NOMO-1 treated with dmso at 0.1 percent for 144 hours (cell line): Measurements from ENCODE around the gene LBX2.

Experiments used
- DNase-seq: peaks from one replicate; lab custom pipeline; 2025; ENCODE audit not compliant: unreplicated experiment; lab: John Stamatoyannopoulos, UW

LBX2 gene

DNA sequence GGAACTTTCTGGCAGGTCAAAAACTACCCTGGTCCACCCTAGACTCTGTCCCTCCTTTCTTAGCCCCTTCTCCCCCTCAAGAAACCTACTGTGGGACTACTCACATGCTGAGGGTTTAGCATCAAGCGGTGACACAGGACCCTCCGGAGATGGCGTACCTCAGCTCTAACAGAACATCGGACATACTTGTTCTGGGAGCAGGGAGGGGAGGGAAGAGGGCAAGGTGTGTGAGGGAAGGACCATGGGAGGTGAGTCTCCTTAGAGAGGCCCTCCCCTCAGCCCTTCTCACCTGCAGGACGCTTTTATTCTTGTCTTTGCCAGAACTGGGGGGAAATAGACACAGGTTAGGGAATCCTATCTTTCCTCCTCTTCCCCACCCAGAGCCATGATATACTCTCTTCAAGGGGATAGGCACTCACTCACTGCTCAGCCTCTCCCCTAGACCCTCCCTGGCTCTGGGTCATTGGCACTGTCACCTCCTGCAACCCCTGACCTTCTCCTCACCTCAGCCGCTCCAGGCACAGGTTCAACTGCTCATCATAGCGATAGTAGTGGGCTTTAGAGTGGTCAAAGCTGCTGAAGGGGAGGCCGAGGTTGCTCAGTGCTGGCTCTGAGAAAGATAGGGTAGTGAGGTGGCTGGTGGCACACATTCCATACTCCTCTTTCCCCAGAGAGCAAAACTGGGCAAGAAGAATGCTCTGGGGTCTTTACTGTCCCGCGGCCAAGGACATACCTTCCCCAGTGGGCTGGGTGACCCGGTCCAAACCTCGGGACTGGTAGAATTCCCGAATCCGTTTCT, 6.2 kb upstream of the LBX2 start:
- DNase-seq, result no peak

DNA sequence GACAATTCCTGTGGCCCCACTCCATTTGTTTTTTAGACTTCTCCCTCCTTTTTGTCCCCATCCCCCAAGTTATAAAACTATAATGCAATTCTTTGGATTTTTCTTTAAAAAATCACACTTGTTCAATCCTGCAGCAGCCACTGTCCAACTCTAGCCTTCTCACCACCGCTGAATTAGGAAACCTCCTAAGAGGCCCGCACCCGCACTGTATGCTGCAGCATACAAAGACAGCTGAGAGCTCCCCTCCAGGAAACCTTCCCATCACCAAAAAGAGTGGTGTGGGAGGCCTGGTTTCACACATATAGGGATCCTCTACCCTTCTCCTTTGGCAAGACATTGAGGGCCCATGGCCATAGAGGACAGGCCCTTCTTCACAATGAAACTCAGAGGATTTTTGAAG, 5.2 kb upstream of the LBX2 start:
- no peak for DNase-seq

DNA sequence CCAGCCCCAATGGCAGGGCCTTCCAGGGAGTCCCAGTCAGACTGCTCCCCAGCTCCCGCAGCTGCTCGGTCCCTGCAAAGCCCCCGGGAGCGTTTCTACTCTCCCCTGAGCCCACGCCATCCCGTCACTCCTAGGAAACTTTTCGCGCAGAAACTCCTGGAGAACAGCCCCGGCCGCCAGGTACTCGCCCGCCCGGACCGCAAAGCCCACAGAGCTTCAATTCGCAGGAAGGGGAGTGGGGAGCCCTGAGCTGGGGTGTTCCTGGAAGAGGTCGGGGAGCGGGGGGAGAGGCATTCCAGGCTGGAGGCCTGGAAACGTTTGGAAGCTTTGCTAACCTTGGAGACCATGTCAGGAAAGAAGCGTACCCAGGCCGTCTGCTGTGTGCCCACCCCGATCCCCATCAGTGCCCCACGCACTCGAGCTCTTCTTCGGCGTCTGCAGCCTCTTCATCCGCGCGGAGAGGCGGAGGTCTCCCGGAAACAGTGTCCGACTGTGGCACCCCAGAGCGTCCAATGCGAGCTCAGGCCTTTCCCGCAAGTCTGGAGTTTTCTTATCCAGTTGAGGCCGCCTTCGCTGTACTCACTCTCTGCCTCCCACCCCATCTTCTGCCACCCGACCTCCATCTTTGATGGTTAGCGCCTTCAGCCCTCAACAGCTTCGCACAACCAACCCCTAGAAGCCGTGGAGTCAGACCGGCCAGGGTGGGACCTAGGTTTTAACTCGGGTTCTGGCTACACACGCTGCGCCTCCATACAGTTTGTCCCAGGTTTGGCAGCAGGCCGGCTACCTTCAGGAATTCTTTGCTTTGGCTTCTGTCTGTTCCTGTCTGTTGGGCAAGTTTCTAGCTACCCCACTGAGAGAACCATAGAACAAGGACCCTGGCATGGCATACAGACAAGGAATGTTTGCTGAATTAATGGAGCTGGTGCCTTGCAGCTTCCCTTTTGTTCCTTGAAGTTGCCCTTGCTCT, 4.4 kb upstream of the LBX2 start:
- DNase-seq, result no peak

DNA sequence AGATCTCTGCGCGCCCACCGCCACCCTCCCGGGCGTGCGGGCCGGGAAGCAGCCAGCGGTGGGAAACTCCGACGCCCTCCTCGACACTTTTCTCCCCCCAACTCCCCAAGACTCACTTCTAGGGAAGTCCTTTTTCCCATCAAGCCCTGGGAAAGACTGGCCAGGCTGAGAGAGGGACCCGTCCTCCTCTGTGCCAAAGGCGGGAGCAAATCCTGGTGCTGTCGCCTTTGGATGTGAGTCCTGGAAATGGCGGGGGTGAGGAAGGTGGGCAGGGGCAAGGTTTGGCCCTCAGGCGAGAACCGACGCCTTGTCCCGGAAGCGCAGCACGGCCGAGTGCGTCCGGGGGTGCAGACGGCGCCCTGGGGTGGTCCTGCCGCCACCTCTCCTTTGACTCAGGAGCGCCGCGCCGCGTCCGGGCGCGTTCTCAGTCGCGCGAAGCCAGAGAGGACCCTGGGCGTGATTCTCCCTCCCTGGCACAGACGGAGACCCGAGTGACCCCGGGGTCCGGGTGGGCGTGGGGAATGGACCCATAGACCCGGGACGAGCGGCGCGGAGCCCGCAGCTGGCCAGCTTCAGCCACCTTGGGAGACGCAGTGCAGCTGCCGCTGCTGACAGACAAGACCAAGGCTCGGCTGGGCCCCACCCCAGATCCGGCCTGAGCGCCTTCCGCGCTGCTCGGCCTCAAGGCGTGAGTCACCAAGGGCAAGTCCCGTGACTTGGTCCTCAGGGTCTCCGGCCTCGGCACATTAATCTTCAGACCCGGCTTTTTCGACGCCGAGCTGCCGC, 3.5 kb upstream of the LBX2 start:
- peak; percentile 57 for DNase-seq

DNA sequence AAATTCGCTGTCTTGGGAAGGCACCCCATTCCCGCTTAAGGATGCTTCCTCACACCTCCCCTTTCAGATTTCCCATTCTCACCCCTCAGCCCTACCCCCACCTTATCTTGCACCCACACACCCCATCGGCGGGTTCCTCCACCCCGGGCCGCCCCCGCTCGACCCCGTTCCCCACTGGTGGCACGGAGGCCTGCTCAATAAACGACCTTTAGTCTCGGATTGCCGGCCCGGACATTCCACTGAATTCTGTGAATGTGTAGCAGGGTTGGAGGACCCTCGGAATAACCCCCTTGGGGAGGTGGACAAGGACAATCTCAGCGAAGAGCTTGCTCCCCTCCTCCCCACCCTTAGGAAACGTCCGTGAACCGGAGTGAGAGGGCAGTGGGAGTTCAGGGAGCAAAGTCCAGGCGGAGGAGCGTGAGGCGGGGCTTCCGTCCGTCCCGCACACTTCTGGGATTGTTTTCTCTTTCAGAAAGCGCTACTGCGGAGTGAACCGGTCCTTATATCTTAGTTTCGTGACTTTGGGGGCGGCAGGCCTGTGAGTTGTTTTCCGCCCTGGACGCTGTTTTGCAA, 2.8 kb upstream of the LBX2 start:
- no peak for DNase-seq

DNA sequence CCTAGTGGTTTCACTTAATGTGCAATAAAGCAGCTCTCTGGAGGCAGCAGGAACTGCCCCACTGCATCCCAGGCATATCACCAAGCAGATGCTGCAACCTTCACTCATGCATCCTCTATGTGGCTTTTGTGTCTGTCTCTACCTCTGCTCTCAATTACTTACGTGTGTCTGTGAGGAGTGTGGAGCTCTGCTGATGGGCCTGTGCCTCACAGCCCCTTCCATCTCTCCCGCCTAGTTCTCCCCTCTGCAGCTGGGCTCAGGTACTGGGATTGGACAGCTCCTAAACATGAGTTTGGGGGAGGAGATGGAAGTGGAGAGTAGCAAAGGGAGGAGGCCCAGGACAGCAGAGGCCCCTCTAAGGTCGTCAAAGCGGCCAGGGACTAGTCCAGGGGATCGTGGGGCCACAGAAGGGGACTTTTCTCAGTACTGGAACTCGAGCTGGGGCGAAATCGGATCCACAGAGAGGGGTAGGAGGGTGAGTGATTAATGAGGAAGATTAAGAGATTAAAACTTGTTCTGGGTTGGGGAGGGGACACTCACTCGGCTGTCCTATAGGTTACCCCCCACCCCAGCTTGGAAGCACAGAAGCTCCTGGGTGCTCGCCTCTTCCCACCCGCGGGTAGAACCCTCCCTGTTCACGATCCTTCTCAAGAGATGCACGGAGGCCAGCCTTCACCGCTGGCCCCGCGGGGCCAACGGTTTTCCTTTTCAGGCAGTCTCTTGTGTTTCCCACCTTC, 2.1 kb upstream of the LBX2 start:
- DNase-seq, result no peak

DNA sequence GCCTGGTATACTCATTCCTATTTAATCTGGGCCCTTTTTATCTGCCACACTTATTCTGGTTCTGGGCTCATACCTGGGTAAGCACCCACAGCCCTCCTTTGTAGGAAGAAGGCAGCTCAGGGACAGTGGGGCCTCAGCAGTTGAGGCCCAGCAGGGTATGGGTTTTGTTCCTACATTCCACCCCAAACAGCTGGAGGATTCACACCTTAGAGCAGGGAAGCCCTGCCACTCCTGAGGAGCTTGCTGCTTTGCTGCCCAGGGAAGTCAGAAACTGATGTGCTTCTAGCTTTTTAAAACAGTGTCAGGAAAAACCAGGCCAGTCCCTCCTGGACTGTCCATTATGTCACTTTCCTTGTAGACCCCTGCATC, 1.2 kb upstream of the LBX2 start:
- DNase-seq, result no peak

DNA sequence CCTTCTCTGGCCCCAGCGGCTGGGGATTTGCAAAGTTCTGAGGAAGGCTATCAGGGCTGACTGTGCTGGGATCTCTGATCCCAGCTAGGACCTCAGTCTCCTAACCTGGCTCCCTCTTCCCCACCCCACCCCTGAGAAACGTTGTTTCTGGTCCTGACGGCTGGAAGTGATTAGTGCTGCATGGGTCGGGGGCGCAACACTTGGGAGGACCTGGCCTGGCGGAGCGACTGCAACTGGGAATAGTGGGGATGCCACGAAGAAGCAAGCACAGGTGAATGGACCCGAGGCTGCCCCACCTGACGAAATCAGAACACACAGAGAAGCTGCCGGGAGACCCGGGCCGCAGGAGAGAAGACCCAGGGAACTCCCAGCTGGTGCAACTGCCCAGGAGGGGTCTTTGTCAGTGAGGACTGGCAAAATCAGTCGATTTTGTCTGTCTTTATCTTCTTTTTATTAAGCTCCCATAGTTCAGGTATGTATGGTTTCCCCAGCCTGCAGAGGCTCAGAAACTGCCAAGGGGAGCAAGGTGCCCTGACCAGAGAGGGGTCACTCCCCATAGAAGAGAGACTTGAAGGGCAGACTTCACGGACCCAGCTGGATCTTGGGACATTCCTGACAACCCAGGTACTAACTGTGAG, 656 bp upstream of the LBX2 start:
- no peak for DNase-seq

DNA sequence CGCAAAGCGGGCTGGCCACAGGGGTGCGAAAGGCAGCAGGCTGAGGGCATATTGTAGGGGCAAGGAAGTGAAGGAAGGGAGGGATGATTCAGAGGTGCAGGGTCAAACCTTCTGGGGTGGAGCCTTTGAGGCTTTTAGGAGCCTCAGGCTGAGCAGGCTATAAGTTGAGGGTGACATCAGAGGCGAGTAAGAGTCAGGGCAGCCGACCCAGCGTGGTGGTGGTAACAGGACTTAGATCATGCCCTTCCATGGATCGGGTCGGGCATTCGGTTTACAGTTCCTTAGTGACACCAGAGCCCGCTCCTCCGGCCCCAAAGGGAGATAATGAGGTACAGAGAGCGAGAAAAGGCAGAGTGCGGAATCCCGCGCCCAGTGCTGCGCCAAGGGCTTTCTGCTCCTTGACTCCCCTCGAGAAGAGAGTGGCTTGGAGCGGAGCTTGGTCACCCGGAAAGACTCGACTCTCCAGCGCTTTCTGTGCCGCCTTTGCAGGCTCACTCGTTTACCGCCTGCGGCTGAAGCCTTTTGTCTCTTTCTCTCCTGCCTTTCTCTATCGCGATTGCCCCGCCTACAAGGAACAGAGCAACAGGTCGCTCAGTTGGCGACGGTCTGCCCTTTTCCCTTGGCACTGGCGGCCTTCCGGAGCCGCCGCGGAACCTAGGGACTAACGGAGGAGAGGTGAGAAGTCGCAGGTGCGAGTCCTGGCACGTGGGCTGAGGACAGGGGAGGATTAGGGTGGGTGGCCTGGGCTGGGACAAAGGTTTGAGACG, 720 bp downstream of the LBX2 start:
- DNase-seq, result no peak

DNA sequence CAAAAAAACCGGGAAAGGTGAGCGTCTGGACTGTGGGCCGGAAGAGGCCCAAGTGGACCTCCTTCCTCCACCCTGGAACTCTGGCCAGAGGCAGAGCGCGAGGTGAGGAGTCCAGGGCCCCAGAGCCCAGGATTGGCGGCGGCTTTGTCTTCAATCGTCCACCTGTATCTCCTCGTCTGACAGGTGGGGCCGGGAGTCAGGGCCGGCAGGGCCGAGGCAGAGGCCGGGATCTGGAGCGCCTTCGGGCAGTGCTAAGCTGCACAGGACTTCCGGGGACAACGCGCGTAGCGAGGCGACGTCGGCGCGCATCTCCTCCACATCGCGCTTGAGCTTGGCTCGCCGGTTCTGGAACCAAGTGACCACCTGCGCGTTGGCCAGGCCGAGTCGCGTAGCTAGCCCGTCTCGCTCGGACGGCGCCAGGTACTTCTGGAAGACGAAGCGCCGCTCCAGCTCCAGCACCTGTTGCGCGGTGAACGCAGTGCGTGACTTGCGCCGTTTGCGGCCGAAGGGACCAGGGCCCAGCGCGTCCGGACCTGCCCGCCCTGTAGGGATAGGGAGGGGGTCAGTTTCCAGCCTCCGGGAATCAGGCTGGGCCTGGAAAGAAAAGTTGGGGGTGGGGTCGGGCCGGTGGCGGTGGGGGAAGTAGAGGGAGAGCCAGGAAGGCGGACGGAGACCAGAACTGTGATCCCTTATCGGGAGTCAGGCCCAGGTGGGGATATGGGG, 1.5 kb downstream of the LBX2 start:
- no peak for DNase-seq

DNA sequence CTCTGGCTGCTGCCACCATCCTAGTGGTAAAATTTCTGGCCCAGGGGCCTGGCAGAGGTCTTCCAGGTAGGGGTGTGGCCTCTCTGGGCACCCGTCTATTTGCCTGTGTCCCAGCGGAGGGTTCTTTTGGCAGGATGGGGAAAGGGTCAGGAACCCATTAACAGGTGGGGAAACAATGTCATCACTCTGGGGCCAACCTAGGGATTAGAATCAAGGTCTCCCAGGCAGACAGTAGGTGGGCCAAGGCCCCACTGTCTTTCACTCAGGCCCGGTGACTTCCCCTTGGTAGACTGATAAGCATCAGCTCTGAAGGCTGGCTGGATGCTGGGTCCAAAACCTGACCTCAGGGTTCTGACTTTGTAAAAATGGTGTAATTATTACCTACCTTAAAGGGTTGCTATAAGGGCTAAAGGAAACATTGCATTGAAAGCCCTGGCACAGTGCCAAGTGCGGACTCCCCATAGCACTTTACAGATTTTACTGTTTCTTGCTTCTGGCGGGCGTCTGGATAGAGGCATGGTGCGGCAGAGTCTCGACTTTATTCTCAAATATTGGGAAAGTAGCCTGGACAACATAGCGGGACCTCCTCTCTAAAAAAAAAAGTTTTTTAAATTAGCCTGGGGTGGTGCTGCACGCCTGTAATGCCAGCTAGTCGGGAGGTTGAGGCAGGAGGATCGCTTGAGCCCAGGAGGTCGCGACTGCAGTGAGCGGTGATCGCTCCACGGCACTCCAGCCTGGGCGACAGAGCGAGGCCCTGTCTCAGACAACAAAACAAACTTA, 2.2 kb downstream of the LBX2 start:
- DNase-seq, result no peak

DNA sequence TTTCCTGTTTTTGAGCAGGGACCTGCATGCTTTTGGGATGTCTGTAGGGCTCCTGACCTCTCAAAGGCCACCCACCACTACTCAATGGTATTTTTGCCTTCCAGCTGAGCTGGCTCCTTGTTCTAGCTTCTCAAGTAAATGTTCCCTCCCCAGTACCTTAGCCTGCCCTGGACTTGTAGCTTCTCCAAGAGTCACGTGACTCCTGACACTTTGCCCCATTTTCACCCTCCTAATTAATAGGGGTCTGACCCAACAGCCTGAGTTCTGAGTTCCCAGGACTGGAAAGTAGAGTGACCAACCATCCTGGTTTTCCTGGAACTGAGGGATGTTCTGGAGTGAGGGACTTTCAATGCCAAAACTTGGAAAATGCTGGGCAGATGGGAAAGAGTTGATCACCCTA, 4.0 kb downstream of the LBX2 start:
- no peak for DNase-seq

DNA sequence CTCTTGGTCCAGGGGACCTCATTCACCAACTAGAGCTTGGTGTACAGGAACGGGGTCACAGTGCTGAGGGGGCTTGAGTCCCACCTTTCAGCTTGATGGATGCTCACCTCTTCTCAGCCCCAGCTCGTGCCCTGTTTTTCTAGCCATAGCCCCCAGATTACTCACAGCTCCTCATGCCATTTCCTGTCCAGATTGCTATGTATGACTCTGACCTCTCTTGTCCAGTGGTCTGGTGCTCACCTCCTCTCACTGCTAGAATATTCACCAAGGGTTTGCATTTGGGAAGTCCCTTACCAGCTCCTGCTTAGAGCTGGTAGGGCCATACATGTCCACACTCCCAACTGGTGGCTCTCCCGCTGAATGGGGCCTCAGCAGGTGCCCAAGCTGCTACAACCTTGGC, 5.9 kb downstream of the LBX2 start:
- DNase-seq, result no peak

DNA sequence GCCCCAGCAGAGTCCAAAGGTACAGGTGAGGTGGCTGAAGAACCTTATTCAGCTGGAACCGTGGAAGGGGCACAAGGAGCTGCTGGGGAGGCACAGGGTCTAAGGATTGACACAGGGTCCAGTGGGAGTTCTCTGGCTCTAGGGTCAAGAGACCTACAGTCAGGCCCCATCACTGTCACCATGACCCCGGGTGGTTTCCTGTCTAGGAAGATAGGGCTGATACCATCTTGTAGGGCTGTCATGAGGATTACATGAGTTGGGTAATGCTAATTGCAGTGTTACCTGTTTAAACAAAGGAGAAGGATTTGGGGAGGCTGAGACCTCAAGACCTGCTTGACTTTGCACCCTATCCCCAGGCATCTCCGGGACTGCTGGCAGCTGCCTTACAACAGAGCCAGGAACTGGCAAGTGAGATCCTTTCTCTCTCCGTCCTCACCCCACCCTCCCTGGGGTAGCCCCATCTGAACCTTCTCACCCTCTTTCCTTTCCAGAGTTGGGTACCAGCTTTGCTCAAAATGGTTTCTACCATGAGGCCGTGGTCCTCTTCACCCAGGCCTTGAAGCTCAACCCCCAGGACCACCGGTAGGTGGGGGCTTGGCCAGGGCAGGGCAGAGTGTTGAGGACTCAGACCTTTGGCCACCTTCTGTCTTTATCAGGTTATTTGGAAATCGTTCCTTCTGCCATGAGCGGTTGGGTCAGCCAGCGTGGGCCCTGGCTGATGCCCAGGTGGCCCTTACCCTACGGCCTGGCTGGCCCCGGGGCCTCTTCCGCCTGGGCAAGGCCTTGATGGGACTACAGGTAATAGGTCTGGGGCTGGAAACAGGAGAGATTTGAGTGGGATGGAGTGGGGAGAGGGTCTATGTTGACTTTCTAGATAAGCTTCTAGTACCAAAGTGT, 7.5 kb downstream of the LBX2 start:
- DNase-seq, result no peak

DNA sequence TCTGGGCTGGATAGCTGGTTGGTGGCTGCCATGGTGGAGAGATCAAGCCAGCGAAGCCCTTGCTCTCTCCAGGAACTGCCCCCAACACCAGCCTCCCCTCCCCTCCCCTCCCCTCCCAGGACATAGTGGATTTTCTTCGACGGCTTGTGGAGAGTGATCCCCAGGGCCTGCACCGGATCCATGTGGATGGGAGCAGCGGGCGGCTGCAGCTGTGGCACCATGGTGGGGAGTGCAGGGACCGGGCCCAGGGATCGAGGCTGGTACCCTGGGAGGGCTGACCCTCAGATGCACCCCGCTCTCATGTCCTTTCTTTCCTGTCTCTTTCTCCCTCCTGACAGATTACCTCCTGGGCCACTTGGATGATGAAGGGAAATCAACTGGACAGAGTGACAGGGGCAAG, 9.5 kb downstream of the LBX2 start:
- DNase-seq, result no peak

DNA sequence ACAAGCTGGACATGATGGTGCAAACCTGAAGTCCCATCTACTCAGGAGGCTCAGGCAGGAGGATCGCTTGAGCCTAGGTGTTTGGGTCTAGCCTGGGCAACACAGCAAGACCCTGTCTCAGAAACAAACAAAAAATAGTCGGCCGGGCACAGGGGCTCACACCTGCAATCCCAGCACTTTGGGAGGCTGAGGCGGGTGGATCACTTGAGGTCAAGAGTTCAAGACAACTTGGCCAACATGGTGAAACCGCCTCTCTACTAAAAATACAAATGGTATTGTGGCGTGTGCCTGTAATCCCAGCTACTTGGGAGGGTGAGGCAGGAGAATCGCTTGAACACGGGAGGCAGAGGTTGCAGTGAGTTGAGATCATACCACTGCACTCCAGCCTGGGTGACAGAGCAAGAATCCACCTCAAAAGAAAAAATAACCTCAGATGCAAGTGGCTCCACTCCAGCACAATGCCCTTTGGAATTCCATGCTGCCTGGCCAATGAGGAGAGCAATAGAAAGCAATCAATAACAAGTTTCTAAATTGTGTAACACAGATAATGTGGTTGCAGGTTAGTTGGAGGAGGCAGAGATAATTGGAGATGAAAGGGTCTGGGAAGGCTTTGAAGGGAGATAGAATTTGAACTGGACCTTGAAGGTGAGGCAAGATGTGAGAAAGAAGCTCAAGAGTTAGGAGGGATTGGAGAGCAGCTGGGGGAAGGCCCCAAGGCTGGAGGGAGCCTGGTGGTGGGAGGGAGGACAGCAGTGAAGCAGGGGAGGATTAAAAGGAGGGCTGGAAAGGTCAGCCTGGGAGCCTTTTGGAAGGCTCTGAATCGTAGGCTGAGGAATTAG, 10.5 kb downstream of the LBX2 start:
- no peak for DNase-seq
